Psoas muscle (tissue), 8 donors: ENCODE data around the gene GRB10. TPM values are rescaled to one million over a fixed set of nuclear protein-coding genes. Genes with fewer than 3 reads are reported as not detected.
A peak's percentile ranks its signal among the peaks of the same experiment; 100 is the strongest.

Source experiments
- ATAC-seq, 4 donors: fragments of 200-7000 bp; cut with Tn5 transposase; one replicate each; pipeline ENCODE4 v1.9.1; 2020; ENCODE audit warnings: moderate library complexity in 3 of 4, mild to moderate bottlenecking in 2 of 4
- DNase-seq, 2 donors: peaks; one replicate each; pipeline ENCODE4 v3.0.0-alpha.2; 2020
- H3K27ac ChIP-seq: fragments of 200-600 bp; one replicate; pipeline ENCODE4 v1.8.0; 2022
- H3K27me3 ChIP-seq, 3 donors: fragments of 200-600 bp in 1 of 3; one replicate each; pipeline versions ENCODE4 v1.6.1 to v1.8.0; 2013 to 2022; ENCODE audit warnings: low read length in 2 of 3, mild to moderate bottlenecking in 2 of 3, moderate library complexity in 1 of 3; ENCODE audit not compliant: insufficient read depth in 3 of 3
- H3K36me3 ChIP-seq, 2 donors: fragments of 200-600 bp in 1 of 2; one replicate each; pipeline versions ENCODE4 v1.6.1 to v1.8.0; 2013 to 2022; ENCODE audit warnings: low read depth in 1 of 2, mild to moderate bottlenecking in 1 of 2, moderate library complexity in 1 of 2; ENCODE audit not compliant: insufficient read depth in 1 of 2
- H3K4me1 ChIP-seq: fragments of 200-600 bp; one replicate; pipeline ENCODE4 v1.8.0; 2022
- H3K4me3 ChIP-seq: fragments of 200-600 bp; one replicate; pipeline ENCODE4 v1.8.0; 2022; ENCODE audit warnings: mild to moderate bottlenecking
- H3K9me3 ChIP-seq: fragments of 200-600 bp; one replicate; pipeline ENCODE4 v1.8.0; 2022
- WGBS, 3 donors: extraction: QIAGEN DNeasy Blood & Tissue Kit; methylation state at CpG; one replicate each; pipeline versions ENCODE4 v1.1.6 to v1.1.7; 2013; 5-methylcytosine and 5-hydroxymethylcytosine counted together
- intact Hi-C, 2 donors: fragments of 100-400 bp; cut with DNase I; formaldehyde crosslinking; loops; one replicate each; pipeline versions ENCODE4 v1.11.0 to v1.14.2; 2022
- polyA plus RNA-seq, 3 donors: library from polyadenylated mRNA; stranded (reverse); fragments of 200-250 nt; gene quantifications; one replicate each; pipeline ENCODE4 v1.2.3, GENCODE V29; 2013
- total RNA-seq, 4 donors: library from RNA; stranded (reverse); fragmentation: NEBNext Ultra II Directional in 2 of 4; extraction: Animal tissue kit (Norgen Biotek cat#: 25700) in 2 of 4; gene quantifications; one replicate each; pipeline versions ENCODE4 v1.2.1 to v1.2.4, GENCODE V29; 2021 to 2023
- TF ChIP-seq, protein P1 (sequence below): fragments of 200-600 bp; IDR thresholded peaks from one replicate; pipeline ENCODE4 v1.8.0; 2022; ENCODE audit warnings: antibody characterized with exemption
- donor health status: healthy with polysubstance abuse.
- donor health status: DM: no; HTN: no; CAD: no; lungs with moderate emphysema.
- donor health status: Bipolar disorder and iron deficiency.
- donor health status: healthy.
- donor health status: DM: yes; HTN: yes; CAD: no.
- donor health status: DM: no; HTN: no; CAD: no.
- donor health status: DM: no; HTN: no; CAD: no.
- donor health status: DM: yes; HTN: yes; CAD: no.

Gene GRB10
- total and polyA plus RNA-seq, 7 donors, result 25.8 to 72.7 (median 53.0) TPM

DNA sequence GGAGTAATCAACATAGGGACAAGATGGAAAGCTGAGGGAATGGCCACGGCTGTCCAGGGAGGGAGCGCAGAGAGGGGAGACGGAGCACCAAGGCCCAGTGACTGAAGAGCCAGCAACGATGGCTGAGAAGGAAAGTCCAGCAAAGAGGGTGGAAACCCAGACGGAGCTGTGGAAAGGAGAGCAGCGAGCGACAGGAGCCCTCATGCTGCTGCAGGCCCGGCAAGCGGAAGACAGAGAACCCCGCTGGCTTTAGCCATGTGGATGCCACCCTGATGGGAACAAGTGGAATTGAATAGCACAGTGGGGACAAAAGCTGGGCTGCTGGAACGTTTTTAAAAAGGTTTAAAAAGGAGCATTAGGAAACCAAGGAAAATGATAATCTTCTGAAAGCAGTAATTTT lies 134.6 kb downstream of the GRB10 start:
- DNase-seq (no peak), ATAC-seq (no peak)
- no peaks in the 10 kb centered on the region for H3K27me3 ChIP-seq
- H3K4me3 ChIP-seq, result no peak overlapping the region
- H3K27ac ChIP-seq, result no peak overlapping the region
- TF ChIP-seq, protein P1, sequence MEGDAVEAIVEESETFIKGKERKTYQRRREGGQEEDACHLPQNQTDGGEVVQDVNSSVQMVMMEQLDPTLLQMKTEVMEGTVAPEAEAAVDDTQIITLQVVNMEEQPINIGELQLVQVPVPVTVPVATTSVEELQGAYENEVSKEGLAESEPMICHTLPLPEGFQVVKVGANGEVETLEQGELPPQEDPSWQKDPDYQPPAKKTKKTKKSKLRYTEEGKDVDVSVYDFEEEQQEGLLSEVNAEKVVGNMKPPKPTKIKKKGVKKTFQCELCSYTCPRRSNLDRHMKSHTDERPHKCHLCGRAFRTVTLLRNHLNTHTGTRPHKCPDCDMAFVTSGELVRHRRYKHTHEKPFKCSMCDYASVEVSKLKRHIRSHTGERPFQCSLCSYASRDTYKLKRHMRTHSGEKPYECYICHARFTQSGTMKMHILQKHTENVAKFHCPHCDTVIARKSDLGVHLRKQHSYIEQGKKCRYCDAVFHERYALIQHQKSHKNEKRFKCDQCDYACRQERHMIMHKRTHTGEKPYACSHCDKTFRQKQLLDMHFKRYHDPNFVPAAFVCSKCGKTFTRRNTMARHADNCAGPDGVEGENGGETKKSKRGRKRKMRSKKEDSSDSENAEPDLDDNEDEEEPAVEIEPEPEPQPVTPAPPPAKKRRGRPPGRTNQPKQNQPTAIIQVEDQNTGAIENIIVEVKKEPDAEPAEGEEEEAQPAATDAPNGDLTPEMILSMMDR, result no peak
- WGBS, 3 donors, result 96 to 97% (median 97%) methylated on average over 11 of the region's 11 CpGs
- intact Hi-C loops, result no loop called here
- no peaks in the 10 kb centered on the region for H3K36me3 ChIP-seq
- peaks cover 29% of the 10 kb centered on the region for H3K4me1 ChIP-seq
- no peaks in the 10 kb centered on the region for H3K9me3 ChIP-seq

DNA sequence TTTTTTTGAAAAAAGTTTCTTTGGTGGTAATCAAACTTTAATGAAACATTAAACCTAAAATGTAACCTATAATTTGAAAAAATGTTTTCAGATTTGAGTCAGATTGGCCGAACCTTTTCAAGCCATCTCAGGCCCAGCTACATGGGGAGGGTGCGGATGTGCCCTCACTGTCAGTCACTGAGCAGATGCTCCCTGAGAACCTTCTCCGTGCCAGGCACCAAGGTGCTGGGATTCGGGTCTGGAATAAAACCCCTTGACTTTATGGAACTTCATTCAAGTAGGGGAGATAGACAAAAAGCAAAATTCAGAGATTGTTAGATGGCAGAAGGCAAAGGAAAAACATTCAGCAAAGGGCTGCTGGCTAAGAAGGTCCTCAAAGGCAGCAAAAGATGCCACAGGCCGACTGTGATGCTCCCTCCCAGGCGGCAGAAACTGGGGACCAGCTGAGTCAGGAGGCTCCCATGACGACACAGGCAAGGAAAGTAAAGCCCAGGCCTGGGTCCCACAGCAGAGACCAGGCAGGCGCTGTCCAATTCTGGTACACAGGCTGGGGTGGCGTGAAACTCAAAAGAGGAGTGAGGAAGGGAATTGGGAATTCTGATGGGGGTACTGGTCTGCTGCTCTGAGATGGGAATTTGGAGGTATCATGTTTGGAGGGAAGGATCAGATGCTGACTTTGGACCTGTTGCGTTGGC lies 135.3 kb downstream of the GRB10 start:
- DNase-seq (no peak), ATAC-seq (no peak)
- Histone ChIP-seq H3K4me3 (no peak overlapping the region), H3K36me3 (no peaks in the 10 kb centered on the region), H3K4me1 (peaks cover 29% of the 10 kb centered on the region), H3K27ac (no peak overlapping the region), H3K9me3 (no peaks in the 10 kb centered on the region), H3K27me3 (no peaks in the 10 kb centered on the region)
- 94 to 96% (median 94%) methylated on average over 10 of the region's 10 CpGs for WGBS, 3 donors
- intact Hi-C loops, result no loop called here
- TF ChIP-seq, protein P1, result no peak

DNA sequence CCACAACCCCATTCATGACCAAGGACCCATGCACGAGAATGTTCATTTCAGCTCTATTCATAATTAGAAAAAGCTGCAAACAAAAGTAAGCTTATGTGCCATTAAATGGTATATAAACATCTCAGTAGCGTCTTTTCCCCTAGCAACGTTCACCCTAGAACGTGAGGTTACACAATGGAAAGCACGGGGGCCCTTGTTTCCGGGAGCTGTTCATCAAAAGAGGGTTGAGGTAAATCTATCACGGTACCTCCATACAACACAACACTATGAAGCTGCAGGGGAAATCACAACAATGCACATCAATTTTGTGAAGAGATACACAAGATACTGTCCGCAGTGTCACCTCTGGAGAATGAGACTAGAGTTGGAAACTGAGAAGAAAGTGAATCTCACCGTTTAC lies 136.6 kb downstream of the GRB10 start:
- intact Hi-C loops, result no loop called here
- Histone ChIP-seq H3K9me3 (no peaks in the 10 kb centered on the region), H3K36me3 (no peaks in the 10 kb centered on the region), H3K4me1 (peaks cover 36% of the 10 kb centered on the region), H3K27ac (peak overlapping the region; percentile 76), H3K4me3 (no peak overlapping the region), H3K27me3 (no peaks in the 10 kb centered on the region)
- WGBS, 3 donors, result 86 to 95% (median 88%) methylated on average over 9 of the region's 9 CpGs
- DNase-seq (no peak), ATAC-seq (no peak)
- TF ChIP-seq, protein P1, result no peak

DNA sequence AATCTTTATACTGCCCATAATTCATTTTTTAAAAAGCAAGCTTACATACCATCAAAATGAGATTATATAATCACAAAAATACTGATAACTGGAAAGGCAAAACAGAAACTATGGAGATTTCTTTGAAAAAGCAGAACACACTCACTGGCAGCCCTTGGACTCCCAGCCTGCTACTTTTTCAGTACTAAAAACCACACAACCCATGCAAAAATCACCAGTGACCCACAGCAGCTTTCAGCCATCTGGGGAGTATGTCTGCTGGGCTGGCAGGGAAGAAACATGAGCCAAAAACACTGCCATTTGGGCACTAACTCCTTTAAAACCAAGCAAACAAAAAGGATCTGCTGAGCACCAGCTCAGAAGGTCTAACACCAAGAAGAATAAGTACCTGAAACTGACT lies 137.5 kb downstream of the GRB10 start:
- intact Hi-C loops, result no loop called here
- Histone ChIP-seq H3K4me1 (peaks cover 36% of the 10 kb centered on the region), H3K36me3 (no peaks in the 10 kb centered on the region), H3K27me3 (no peaks in the 10 kb centered on the region), H3K4me3 (peak overlapping the region; percentile 24), H3K27ac (peak overlapping the region; percentile 76), H3K9me3 (no peaks in the 10 kb centered on the region)
- ATAC-seq, result no peak
- TF ChIP-seq, protein P1, result no peak
- no peak for DNase-seq

- Histone ChIP-seq H3K4me1 (peaks cover 36% of the 10 kb centered on the region), H3K9me3 (no peaks in the 10 kb centered on the region), H3K27me3 (no peaks in the 10 kb centered on the region), H3K36me3 (no peaks in the 10 kb centered on the region), H3K4me3 (peak overlapping the region; percentile 24), H3K27ac (peak overlapping the region; percentile 76)
- DNase-seq (no peak), ATAC-seq (peak; percentile 25 to 48 (median 38))
- TF ChIP-seq, protein P1, result no peak
- intact Hi-C loops, result loop anchor here in 1 of 2 donors (5.0 kb wide), 1 partner anchor 33 kb away; no protein-coding TSS in a partner anchor
- 56 to 81% (median 70%) methylated on average over 5 of the region's 5 CpGs for WGBS, 3 donors
Measured at GRCh38 chr7:50644586-50644985, 138.1 kb downstream of the GRB10 start.
